GM10266 (cell line): ENCODE results near the gene OPA1.

Source experiments
- DNase-seq: peaks from one replicate; pipeline ENCODE4 v3.0.0; 2012; ENCODE audit errors: extremely low spot score
- TF ChIP-seq, protein P1 (sequence below): IDR thresholded peaks from 2 replicates; pipeline ENCODE4 v1.5.1; 2012; ENCODE audit warnings: mild to moderate bottlenecking, low read depth; ENCODE audit not compliant: control insufficient read depth, insufficient read depth; ENCODE audit errors: missing control alignments

Gene OPA1

DNA sequence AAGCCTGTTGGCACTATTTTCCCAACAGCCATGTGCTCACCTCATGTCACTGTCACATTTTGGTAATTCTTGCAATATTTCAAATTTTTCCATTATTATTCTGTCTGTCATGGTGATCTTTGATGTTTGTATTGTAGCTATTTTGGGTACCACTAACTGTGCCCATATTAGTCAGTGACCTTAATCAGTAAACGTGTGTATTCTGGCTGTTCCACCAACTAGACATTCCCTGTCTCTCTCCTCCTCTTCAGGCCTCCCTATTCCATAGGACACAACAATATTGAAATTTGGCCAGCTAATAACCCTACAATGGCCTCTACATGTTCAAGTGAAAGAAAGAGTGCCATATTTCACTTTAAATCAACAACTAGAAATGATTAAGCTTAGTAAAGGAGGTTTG, 88.6 kb downstream of the OPA1 start:
- TF ChIP-seq, protein P1, sequence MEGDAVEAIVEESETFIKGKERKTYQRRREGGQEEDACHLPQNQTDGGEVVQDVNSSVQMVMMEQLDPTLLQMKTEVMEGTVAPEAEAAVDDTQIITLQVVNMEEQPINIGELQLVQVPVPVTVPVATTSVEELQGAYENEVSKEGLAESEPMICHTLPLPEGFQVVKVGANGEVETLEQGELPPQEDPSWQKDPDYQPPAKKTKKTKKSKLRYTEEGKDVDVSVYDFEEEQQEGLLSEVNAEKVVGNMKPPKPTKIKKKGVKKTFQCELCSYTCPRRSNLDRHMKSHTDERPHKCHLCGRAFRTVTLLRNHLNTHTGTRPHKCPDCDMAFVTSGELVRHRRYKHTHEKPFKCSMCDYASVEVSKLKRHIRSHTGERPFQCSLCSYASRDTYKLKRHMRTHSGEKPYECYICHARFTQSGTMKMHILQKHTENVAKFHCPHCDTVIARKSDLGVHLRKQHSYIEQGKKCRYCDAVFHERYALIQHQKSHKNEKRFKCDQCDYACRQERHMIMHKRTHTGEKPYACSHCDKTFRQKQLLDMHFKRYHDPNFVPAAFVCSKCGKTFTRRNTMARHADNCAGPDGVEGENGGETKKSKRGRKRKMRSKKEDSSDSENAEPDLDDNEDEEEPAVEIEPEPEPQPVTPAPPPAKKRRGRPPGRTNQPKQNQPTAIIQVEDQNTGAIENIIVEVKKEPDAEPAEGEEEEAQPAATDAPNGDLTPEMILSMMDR = no peak
- no peak for DNase-seq

DNA sequence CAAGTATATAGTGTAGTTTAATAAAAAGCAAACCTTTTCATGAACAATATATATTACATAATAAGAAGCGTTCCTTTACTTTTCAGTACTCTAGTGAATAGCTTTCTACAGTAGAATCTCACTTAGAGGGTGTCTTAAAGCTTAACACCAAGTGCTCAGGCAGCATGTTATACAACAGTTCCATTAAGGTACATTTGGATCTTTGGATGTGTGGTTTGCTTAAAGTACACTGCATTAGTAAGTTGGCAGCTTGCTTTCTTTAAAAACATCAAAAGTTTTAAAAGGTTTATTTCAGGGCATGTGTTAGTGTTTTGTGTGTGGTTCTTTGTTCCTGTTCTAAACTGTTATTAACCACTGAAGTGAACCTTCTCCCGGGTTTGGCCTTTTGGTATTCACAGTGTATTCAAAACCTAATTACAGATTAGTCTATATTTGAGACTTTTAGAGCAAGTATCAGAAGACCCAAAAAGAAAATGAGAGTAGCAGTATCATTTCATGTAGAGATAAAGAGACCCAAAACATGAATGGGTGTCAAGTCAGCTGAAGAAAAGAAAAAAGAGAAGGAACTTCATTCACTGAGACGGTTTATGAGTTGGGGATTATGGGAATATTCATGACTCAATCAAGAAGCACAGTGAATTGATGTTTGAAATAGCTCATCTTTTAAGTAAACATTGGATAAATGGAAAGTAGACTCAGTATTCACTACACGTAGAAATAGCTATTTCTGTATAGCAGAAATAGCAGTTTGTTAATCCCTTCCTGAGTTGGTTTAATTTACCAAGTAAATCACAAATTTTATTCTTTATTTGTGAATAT, 93.9 kb downstream of the OPA1 start:
- TF ChIP-seq, protein P1 = no peak
- DNase-seq = no peak

DNA sequence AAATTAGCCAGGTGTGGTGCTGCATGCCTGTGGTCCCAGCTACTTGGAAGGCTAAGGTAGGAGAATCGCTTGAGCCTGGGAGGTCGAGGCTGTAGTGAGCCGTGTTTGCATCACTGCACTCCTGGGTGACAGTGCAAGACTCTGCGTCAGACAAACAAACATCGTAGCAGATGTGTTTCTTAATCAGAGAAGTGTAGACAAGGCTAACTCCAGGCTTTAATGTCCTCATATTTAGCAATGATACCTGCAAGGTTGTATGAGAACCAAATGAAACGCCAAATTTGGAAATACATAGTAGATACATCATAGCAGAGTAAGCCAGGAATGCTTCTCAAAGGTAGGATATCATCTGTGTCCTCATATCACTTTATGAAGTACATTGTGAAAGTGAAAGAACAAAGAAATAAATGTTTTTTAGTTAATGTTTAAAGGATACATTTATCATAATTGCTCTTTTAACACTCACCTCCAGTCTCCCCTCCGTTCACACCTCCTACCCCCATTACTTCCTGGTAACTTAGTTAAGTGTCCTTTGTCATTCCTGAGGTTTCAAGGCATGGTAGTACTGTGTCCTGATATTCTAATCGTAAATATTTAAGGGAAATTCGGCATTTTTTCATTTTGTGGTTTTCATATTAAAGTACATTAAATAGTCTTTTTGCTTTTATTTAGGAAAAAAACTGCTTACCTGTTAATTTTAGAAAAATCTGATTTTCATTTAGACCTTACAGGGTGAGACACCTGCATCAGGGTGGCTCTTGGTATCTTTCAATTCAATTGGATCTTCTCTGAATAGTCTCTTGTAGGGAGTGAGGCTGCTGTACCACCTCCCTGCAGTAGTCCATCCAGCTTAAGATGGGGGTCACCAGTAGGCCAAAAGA, 96.1 kb downstream of the OPA1 start:
- no peak for DNase-seq
- TF ChIP-seq, protein P1 = no peak

DNA sequence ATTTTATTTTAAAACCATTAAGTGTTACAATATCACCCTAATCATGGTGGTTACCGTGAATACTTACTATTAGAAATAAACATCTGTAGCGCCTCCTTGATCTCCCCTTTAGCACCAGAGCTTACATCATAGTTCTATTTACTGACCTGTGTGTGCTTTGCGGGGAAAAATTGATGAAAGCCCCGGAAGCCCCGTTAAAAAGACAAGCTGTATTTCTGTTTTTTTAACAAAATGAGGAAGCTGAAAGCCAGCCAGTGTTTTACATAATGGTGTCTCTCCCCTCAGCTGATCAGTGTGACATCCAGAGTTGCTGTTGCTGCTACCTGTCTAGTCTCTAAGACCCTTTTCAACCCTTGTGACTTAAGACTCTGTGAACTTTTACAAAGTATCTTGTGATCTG, 100.8 kb downstream of the OPA1 start:
- TF ChIP-seq, protein P1 = no peak
- DNase-seq = peak; percentile 47

DNA sequence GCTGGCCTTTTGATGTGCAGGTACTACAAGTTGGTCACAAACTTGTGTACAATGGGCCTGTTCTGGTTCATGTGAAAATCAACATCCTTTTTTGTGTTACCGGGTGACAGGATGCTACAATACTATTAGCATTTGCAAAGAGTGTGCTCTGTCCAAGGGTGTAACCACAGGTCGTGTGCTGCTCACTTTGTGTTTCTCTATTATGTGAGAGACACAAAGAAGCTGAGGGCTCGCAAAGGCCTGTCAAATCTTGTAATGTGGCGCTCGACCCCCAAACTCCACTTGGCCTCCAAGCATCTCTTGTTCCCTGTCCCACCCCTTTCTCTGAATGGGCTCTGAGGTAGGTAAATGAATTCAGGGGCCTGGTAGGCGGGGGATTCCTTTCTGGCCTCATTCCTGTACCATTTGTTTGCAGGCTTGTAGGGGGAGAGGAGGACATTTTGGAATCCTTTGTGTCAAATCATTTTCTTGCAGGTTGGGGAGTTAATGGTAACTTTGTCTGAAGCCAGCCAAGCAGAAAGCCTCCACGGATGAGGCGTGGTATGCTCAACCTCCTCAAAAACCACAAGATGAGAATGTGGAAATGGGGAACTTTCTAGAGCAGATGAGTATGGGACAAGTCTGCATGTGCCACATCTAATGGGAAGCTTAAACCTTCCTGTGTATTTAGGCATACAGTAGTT, 109.1 kb downstream of the OPA1 start:
- TF ChIP-seq, protein P1 = no peak
- peak; percentile 45 for DNase-seq

DNA sequence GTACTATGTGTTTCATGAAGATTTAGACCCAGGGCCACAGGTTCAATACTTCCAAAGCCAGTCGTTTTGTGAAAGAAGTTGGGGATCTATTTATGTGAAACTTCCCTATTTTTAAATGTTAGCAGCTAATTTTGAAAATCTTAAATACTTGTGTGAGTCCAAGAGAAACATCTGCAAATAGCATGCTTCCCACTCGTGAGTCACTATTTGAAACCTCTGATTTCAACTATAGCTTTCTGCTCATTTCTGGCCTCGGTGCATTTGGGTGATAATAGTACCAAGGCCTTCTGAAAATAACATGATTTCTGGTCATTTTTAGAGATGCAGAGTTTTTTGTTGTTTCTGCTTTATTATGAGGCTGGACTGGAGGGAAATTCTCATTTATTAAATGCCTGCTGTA, 110.0 kb downstream of the OPA1 start:
- TF ChIP-seq, protein P1 = no peak
- DNase-seq = no peak
